ENCODE results near the gene FZR1. TPM values are rescaled to one million over a fixed set of nuclear protein-coding genes. Genes with fewer than 3 reads are reported as not detected.

FZR1 gene
- total and polyA plus RNA-seq, 2 of the 4 experiments (the other 2 are of a cell fraction): 21.5 to 47.8 TPM

GRCh38 chr19:3467437-3468198 is 38.5 kb upstream of the FZR1 start:
- Histone ChIP-seq H4K20me1 (ENCODE audit: insufficient read depth, low read length) (peaks cover 17% of the 10 kb centered on the region), H3K4ac (ENCODE audit: low read depth, low read length) (no peak overlapping the region), H3K4me2 (ENCODE audit: low read depth, low read length) (no peak overlapping the region), H4K8ac (ENCODE audit: low read depth in 2 of 2, low read length in 2 of 2) (no peak overlapping the region), H3K56ac (ENCODE audit: extremely low read depth, insufficient read depth, low read length) (no peak overlapping the region), H3K18ac (ENCODE audit: low read depth, low read length) (no peak overlapping the region), H2AK5ac (ENCODE audit: low read depth, low read length) (no peak overlapping the region), H3K27ac (ENCODE audit: insufficient read depth, low read length) (no peak overlapping the region), H4K91ac (ENCODE audit: insufficient read depth, low read depth, low read length) (no peak overlapping the region), H3K79me1 (ENCODE audit: low read depth in 1 of 2, low read length in 2 of 2) (peaks cover 0 to 26% of the 10 kb centered on the region in 2 experiments; a peak in 3 of 4 replicates), H4K5ac (ENCODE audit: low read depth, low read length) (no peak overlapping the region), H3K4me3 (ENCODE audit: insufficient read depth, low read depth, low read length) (no peak overlapping the region), H3K9me1 (ENCODE audit: insufficient read depth, low read length) (no peaks in the 10 kb centered on the region), H2BK120ac (ENCODE audit: low read depth, low read length) (no peak overlapping the region), H3K14ac (replicated peaks; ENCODE audit: low read depth, low read length) (no peak overlapping the region), H3K23ac (ENCODE audit: low read depth, low read length) (no peak overlapping the region), H2BK20ac (ENCODE audit: low read depth, low read length) (no peak overlapping the region), H3K9me3 (ENCODE audit: control insufficient read depth, insufficient read depth, low read length) (no peaks in the 10 kb centered on the region), H3K9ac (ENCODE audit: low read depth, low read length) (no peak overlapping the region), H3K4me1 (ENCODE audit: control insufficient read depth, insufficient read depth, low read length) (no peaks in the 10 kb centered on the region), H3K27me3 (ENCODE audit: control insufficient read depth, insufficient read depth, low read length) (no peaks in the 10 kb centered on the region), H2BK5ac (ENCODE audit: low read depth, low read length, poor library complexity, severe bottlenecking) (no peak overlapping the region), H2BK15ac (ENCODE audit: low read depth, low read length) (no peak overlapping the region), H2AFZ (replicated peaks; ENCODE audit: low read length, poor library complexity) (no peak overlapping the region), H2AK9ac (replicated peaks; ENCODE audit: low read depth, low read length, poor library complexity) (no peak overlapping the region), H3K36me3 (ENCODE audit: control insufficient read depth, insufficient read depth, low read length) (peaks cover 15% of the 10 kb centered on the region)
- no peak for TF ChIP-seq MAZ (IDR thresholded peaks at IDR 0.05; ENCODE audit: borderline replicate concordance, low read depth, low read length)
- TF ChIP-seq CEBPB (IDR thresholded peaks at IDR 0.05; ENCODE audit: low read depth, low read length): no peak
- TF ChIP-seq RCOR1 (IDR thresholded peaks at IDR 0.05; ENCODE audit: insufficient replicate concordance, low read length): no peak
- TF ChIP-seq, protein P1, sequence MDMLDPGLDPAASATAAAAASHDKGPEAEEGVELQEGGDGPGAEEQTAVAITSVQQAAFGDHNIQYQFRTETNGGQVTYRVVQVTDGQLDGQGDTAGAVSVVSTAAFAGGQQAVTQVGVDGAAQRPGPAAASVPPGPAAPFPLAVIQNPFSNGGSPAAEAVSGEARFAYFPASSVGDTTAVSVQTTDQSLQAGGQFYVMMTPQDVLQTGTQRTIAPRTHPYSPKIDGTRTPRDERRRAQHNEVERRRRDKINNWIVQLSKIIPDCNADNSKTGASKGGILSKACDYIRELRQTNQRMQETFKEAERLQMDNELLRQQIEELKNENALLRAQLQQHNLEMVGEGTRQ (IDR thresholded peaks at IDR 0.05; ENCODE audit: low read depth, low read length): no peak
- no peak for TF ChIP-seq CHD1 (IDR thresholded peaks at IDR 0.05; ENCODE audit: low read depth, low read length)
- no peak for TF ChIP-seq NFE2L2 (IDR thresholded peaks at IDR 0.05; ENCODE audit: low read depth, low read length)
- TF ChIP-seq, protein P2, sequence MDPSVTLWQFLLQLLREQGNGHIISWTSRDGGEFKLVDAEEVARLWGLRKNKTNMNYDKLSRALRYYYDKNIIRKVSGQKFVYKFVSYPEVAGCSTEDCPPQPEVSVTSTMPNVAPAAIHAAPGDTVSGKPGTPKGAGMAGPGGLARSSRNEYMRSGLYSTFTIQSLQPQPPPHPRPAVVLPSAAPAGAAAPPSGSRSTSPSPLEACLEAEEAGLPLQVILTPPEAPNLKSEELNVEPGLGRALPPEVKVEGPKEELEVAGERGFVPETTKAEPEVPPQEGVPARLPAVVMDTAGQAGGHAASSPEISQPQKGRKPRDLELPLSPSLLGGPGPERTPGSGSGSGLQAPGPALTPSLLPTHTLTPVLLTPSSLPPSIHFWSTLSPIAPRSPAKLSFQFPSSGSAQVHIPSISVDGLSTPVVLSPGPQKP (IDR thresholded peaks at IDR 0.05; ENCODE audit: borderline replicate concordance, low read depth, low read length): no peak
- no peak for TF ChIP-seq RFX5 (IDR thresholded peaks at IDR 0.05; ENCODE audit: low read depth, low read length)
- no peak for TF ChIP-seq RAD21 (IDR thresholded peaks at IDR 0.05; ENCODE audit: low read length)
- TF ChIP-seq CTCF (conservative IDR thresholded peaks at IDR 0.05; ENCODE audit: low read depth, low read length): no peak
- no peak for TF ChIP-seq MXI1 (IDR thresholded peaks at IDR 0.05; ENCODE audit: borderline replicate concordance, low read depth, low read length)
- TF ChIP-seq SMC3 (IDR thresholded peaks at IDR 0.05; ENCODE audit: low read depth, low read length): no peak
- no peak for TF ChIP-seq MAFK (IDR thresholded peaks at IDR 0.05; ENCODE audit: low read depth, low read length)
- no peak for TF ChIP-seq BHLHE40 (IDR thresholded peaks at IDR 0.05; ENCODE audit: low read depth, low read length)
- no peak for TF ChIP-seq POLR2A (IDR thresholded peaks at IDR 0.05; ENCODE audit: low read depth, low read length)
- no peak for TF ChIP-seq FOS (IDR thresholded peaks at IDR 0.05; ENCODE audit: low read depth, low read length)
- POLR2A ChIA-PET (ENCODE audit: unreplicated experiment): no interaction called here
- no TSS peak for BruUV-seq (replicated peaks)
- CTCF ChIA-PET: no interaction called here
- ATAC-seq (ENCODE audit: low read depth) (no peak), DNase-seq (no peak)
- intact Hi-C loops (cut with micrococcal nuclease) (no loop called here), dilution Hi-C loops (cut with HindIII; ENCODE audit: low sequenced_read_pairs, unreplicated experiment) (no loop called here), in situ Hi-C loops (cut with MboI; ENCODE audit: low sequenced_read_pairs) (no loop called here)
- 94% methylated on average over 6 of the region's 10 CpGs; no CpG with 5 or more reads in 1 of the 2 experiments for WGBS, 2 experiments (ENCODE audit: extremely low coverage in 2 of 2, insufficient read length in 1 of 2)

All from IMR-90 (cell line).